ENCODE results near the gene VPS37C.

Gene VPS37C

GRCh38 chr11:61154528-61154927 lies 6.7 kb downstream of the VPS37C start:
- no peak for DNase-seq (ENCODE audit: low read depth)

DNA sequence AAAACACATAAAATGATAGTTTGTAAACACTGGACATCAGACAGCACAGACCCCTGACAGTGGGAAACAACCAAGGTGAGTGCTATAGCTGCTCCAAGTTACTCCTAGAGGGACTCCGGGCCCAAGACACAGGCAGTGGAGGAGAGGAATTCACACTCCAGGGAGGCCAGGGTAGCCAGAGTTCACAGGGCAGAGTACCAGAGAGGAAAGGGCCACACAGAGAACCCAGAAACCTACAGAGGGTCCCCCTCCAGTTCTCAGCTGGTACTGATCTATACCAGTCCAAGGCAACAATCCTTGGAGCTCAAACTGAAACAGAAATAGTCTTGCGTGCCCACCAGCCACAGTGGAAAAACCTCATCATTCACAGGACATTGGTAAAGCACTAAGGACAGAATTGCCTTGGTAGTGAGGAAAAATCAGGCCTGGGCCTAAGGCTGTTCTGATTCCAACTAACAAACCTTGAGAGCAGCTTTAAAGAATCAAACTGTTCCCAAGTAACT lies 7.6 kb downstream of the VPS37C start:
- no peak for DNase-seq (ENCODE audit: low read depth)

DNA sequence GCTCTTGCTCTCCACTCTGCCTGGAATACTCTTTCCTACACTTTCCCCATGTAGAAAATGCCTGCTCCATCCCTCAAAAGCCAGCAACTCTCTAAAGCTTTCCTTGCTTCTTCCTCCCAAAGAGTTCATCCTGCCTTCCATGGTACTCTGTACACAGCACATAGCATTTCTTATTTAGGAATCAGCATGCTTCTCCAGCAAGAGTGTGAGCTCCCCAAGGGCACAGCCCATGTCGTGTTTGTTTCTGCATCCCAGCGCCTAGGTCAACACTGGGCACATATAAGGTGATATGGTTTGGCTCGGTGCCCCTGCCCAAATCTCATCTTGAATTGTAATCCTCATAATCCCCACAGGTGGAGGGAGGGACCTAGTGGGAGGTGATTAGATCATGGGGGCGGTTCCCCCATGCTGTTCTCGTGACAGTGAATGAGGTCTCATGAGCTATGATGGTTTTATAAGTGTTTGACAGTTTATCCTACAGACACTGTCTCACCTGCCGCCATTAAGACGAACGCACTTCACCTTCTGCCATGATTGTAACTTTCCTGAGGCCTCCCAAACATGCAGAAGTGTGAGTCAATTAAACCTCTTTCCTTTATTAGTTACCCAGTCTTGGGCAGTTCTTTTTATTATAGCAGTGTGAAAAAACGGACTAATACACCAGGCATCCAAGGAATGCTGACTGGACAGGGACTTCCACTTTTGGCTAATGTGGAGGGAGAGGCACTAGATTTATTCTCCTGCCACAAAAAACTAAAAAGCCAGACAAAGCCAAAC lies 8.2 kb downstream of the VPS37C start:
- DNase-seq (ENCODE audit: low read depth): peak; percentile 64

DNA sequence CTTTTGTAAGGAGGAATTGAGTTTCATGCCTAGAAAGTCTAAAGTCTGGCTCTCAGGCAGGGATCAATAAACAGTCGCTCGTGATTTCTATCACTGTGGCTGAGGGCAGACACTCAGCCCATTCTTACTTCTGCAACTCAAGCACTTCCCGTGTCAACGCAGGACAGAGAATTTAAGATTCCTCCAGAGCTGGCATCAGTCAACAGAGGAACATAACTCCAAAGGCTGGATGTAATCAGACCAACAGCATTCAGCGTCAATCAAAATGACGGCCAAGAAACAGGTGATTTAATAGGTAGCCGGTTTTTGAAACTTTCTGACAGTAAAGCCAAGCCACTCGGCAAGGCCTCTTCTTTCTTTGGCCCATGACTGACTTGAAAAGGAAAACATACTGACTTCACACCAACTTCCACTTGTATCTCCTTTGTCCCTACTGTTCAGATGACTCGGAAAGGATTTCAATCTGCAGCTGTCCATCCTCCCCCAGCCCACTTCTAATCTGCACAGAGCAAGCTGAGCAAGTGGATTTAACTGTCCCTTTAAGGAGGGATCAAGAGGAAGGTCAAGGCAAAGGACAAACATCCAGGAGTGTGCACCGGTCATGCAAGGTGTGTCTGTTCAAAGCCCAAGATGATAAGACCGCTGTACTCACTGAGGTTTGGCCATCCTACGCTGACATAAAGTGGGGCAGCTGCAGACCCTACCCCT lies 9.5 kb downstream of the VPS37C start:
- no peak for DNase-seq (ENCODE audit: low read depth)

GRCh38 chr11:61150706-61151544 lies 10.3 kb downstream of the VPS37C start:
- no peak for DNase-seq (ENCODE audit: low read depth)

DNA sequence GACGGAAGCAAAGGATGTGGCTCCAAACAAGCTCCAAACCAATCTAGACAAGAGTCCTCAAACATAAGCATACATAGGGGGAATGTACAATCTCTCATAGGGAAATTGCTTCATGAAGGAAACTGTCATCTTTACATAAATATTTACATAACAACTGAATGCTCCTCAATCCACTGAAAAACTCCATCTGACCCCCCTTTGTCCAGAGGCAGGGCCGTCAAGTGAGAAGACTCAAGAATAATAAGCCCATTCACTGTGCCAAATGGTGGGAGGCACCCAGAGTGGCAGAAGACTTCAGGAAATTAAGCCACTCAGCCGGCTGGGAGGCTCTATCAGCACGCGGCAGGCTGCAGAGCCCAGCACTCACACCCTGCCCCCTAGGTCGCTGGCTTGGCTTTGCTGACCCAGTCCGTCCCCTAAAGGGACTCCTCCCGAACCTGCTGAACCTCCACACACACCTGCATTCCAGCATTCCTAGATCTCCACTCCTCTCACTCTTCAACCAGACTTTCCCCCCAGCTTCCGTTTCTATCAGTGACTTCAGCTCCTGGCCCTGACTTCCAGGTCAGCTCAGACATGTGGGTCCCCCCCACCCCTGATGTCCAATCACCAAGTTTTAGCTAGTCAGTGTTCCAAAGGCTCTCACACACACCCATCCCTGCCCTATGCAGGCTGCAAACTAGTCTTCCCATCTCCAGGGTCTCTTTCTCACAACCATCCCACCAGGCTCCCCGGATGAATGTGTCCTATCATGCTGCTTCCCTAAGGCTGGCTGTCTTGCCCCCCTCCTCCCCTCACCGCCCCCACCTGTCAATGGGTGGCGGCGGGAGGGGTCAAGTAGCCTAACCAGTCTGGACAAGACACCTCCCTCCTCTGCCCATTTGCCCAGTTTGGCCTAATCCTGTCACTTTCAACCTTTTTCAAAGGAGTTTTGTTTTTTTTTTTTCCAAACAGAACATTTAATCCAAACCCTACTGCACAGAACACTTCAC lies 11.3 kb downstream of the VPS37C start:
- no peak for DNase-seq (ENCODE audit: low read depth)

DNA sequence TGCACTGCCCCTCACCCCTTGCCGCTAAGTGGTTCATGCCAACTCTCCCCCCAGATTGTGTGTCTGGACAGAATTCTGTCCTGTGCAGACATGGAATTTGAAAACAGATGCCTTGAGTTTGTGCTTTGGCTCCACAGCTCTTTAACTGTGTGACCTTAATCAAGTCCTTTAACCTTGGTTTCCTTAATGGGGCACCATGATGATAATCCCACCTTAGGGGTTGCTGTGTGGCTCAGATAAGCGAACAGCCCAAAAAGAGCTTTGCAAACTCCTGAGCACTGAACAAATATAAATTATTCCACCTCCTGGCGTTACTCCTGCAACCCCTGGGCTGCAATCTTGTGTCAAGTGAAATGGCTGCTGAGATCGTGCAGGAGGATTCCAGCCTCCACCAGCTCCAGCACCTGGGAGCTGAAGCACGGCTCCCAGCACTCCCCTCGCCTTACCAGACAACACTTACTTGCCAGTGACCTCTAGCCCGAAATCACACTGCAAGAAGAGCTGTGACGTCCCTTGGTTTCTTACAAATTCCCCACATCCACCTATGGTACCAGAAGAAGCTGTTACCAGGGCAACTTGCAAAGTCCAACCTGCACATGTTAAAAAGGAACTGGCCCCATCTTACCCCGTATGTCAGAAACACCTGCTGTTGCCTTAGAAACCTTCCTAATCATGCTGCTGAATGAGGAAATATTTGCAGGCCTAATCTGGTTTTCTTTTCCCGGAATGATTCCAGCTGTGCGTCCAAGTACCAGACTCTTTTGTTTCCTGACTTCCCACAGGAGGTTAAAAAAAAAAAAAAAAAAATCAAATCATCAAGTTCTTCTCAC lies 13.2 kb downstream of the VPS37C start:
- no peak for DNase-seq (ENCODE audit: low read depth)

DNA sequence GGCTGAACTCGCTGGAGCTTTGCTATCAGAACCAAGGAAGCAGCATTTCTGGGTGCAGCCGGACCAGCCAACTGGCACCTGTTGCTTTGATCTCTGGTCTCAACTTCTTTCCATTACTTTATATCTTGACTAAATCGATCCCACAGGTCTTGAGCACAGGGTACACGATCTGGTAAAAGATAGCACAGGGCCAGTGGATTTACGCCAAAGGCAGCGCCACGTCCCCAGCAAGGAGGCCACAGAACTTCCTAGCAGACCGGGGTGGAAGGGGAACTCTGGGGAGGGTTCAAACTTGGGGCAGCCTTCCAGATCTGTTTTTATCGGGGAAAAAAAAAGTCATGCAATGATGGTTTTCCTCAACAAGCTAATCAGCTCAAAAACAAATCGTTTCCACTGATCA lies 14.0 kb downstream of the VPS37C start:
- no peak for DNase-seq (ENCODE audit: low read depth)

GRCh38 chr11:61146416-61146815 lies 14.8 kb downstream of the VPS37C start:
- no peak for DNase-seq (ENCODE audit: low read depth)

DNA sequence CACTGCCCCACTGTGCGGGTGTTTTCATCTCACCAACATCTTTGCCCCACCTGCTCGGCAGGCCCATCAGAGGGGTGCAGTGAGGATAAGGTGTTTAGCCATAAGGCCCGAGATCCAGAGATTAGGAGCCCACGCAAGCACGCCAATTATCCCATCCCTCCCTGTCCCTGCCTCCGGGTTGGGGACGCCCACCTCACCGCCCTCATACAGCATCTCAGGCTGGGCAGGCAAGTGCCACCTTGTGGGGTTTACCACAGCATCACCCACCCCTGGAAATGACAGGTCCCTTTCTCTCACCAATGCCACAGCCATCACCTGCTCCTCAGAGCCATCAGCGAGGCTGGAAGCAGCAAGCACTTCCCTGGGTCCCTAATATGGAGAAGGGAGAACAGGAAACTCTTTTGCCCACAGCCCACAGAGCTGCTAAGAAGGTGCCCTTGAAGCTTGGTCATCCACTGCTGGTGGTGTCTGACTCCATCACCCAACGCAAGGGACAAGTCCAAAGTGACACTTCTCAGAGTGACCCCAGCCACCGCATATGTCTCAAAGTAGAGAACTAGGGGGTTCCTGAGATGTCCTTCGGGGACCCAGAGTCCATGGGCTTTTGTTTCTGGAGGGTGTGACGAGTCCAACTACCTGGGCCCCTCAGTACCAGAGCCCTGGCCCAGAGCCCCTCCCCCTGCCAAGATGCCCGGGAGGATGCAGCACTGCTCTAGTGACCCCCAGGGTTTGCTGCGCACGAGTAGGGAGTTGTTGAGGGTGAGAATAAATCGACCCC lies 15.8 kb downstream of the VPS37C start:
- no peak for DNase-seq (ENCODE audit: low read depth)

DNA sequence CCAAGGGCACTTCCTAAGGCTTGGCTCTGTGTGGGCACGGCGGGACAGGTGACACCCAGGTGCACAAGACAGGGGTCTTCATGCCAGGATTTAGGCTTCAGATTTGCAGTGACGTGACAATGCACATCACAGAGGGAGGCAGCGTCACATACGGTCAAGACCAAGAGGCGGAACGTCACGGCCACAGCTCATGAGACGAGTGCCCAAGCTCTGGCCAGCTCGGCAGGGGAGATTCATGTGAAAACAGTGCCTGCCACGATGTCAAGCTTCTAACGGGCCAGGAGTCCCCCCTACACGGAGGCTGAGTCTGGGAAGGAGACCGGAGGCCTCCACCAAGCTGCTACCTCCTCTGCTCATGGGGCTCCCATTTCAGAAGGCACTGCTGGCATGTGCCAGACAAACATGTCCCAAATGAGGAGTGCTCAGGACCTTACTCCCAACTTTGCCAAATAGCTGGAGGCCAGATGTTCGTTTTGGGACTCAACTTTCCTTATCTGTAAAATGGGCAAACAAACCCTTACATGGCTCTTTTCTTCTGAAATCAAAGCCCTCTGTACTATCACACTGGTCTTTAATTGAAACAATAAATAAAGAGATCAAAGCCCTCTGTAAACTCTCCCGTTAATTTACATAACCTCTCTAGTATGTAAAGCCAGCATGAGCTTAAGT lies 16.6 kb downstream of the VPS37C start:
- no peak for DNase-seq (ENCODE audit: low read depth)

GRCh38 chr11:61142424-61142823 lies 18.8 kb downstream of the VPS37C start:
- no peak for DNase-seq (ENCODE audit: low read depth)

DNA sequence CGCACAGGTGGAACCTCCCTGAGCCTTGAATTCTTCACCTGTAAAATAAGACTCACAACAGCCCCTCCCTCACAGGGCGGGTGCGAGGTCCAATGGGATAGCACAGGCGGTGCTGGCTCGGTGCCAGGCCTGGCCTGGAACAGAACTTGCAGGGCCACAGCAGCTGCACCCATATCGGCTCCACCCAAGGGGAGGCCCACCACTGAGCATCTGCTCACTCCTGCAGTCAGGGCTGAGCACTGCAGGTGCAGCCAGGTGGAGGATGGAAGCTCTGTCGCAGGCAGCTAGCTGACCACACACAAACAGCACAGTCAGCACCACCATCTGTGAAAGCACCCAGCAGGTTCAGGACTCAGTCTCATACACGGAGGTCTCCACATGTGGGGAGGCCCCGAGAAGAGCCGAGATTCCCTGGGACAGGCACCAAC lies 19.6 kb downstream of the VPS37C start:
- no peak for DNase-seq (ENCODE audit: low read depth)

DNA sequence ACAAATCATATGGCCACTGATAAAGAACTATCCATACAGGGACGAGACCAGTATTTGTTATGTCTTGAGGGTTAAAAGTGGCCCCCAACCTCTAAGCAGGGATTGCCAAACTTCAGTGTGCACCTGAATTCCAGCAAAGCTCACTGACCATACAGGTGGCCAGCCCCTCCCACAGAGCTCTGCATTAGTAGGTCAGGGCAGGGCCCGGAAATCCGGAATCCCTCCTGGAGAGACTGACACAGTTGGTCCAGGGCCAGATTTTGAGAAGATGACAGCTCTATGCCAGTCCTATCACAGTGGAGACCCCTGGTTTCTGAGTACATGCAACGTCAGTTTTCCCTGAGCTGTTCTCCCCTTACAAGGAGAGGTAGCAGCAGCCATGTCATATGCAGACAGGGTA lies 20.8 kb downstream of the VPS37C start:
- no peak for DNase-seq (ENCODE audit: low read depth)

DNA sequence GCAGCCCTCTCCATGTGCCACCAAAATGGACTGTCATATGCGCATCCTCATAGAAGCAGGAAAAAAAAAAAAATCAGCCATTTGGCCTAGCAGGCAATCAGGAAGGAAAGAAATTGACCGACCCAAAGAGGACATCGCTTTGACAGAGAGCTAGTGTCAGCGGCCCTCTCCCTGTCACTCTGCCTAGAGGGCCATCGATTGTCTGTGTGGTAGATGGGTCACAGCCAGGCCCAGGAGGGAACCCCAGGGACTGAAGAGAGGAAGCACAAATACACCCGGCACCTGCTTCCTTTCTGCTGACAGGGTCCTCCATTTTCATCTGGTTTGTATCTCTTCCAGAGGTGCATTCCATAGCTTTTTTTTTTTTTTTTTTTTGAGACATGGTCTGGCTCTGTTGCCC lies 21.8 kb downstream of the VPS37C start:
- no peak for DNase-seq (ENCODE audit: low read depth)

DNA sequence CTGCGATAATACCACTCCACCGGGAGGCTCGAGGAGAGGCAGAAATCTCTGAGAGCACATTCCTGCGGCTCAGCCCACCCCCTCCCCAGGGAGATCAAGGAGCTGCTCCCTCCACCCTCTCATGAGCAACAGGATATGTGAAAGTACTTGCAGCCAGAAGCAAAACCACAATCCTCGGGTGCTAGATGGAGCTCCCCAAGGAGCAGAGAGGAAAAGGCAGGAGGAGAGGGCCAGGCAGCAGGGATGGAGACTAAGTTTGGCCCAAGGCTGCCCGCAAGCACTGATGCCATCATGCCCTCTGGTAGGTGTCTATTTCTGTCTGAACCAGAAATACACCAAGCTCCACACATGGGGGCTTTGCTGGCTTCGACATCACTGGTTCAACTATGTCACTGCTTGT lies 22.3 kb downstream of the VPS37C start:
- no peak for DNase-seq (ENCODE audit: low read depth)

- no peak for DNase-seq (ENCODE audit: low read depth)
Measured at GRCh38 chr11:61134801-61135257, 26.4 kb downstream of the VPS37C start.

GRCh38 chr11:61133956-61134662 lies 27.1 kb downstream of the VPS37C start:
- no peak for DNase-seq (ENCODE audit: low read depth)

Measured in GM04504 (cell line).